SK-N-SH treated with all-trans-retinoic acid at 6 μM for 48 hours (cell line): ENCODE measurements around the gene PNMA8A.

Source experiments
- ATAC-seq: fragments of 200-7000 bp; cut with Tn5 transposase; 3 replicates; pipeline ENCODE4 v1.9.1; 2020; ENCODE audit warnings: mild to moderate bottlenecking, moderate library complexity
- ARNTL ChIP-seq: fragments of 450-650 bp; formaldehyde crosslinking; IDR thresholded peaks from 2 replicates; pipeline ENCODE4 v1.5.0; 2020; ENCODE audit warnings: low read depth, mild to moderate bottlenecking, moderate library complexity, borderline replicate concordance
- BACH2 ChIP-seq: fragments of 250-450 bp; sonication (Bioruptor Pico); IDR thresholded peaks from 2 replicates; pipeline ENCODE4 v1.9.0; 2021; ENCODE audit warnings: mild to moderate bottlenecking, borderline replicate concordance
- CREB5 ChIP-seq: fragments of 250-450 bp; sonication (Bioruptor Pico); IDR thresholded peaks from 2 replicates; pipeline ENCODE4 v1.5.1; 2020; ENCODE audit warnings: low read depth, mild to moderate bottlenecking, moderate library complexity
- CSDC2 ChIP-seq: fragments of 250-450 bp; sonication (Bioruptor Pico); IDR thresholded peaks from 2 replicates; pipeline ENCODE4 v1.5.0; 2020; ENCODE audit warnings: mild to moderate bottlenecking, moderate library complexity
- ESRRG ChIP-seq: fragments of 250-450 bp; sonication (Bioruptor Pico); IDR thresholded peaks from 2 replicates; pipeline ENCODE4 v1.6.1; 2021; ENCODE audit warnings: mild to moderate bottlenecking
- GLIS3 ChIP-seq: fragments of 250-450 bp; sonication (Bioruptor Pico); IDR thresholded peaks from 2 replicates; pipeline ENCODE4 v1.5.0; 2020; ENCODE audit warnings: mild to moderate bottlenecking, moderate library complexity
- ISL1 ChIP-seq: fragments of 250-450 bp; sonication (Bioruptor Pico); IDR thresholded peaks from 2 replicates; pipeline ENCODE4 v2.1.2; 2022; ENCODE audit warnings: mild to moderate bottlenecking, moderate library complexity
- OSR1 ChIP-seq: fragments of 250-450 bp; sonication (Bioruptor Pico); IDR thresholded peaks from 2 replicates; pipeline ENCODE4 v1.8.0; 2022; ENCODE audit warnings: moderate library complexity, mild to moderate bottlenecking, inconsistent platforms
- PATZ1 ChIP-seq: fragments of 250-450 bp; sonication (Bioruptor Pico); IDR thresholded peaks from 2 replicates; pipeline ENCODE4 v1.8.0; 2020; ENCODE audit warnings: mild to moderate bottlenecking, moderate library complexity, borderline replicate concordance
- POU6F1 ChIP-seq: fragments of 250-450 bp; sonication (Bioruptor Pico); IDR thresholded peaks from 2 replicates; pipeline ENCODE4 v1.8.0; 2021; ENCODE audit warnings: low read depth, mild to moderate bottlenecking, moderate library complexity, borderline replicate concordance
- RARB ChIP-seq: fragments of 250-450 bp; sonication (Bioruptor Pico); IDR thresholded peaks from 2 replicates; pipeline ENCODE4 v1.8.0; 2021; ENCODE audit warnings: mild to moderate bottlenecking, moderate library complexity
- SNAI2 ChIP-seq: fragments of 250-450 bp; sonication (Bioruptor Pico); IDR thresholded peaks from 2 replicates; pipeline ENCODE4 v1.5.0; 2020; ENCODE audit warnings: mild to moderate bottlenecking, moderate library complexity
- TCF4 ChIP-seq: fragments of 250-450 bp; sonication (Bioruptor Pico); IDR thresholded peaks from 2 replicates; pipeline ENCODE4 v1.8.0; 2021; ENCODE audit warnings: mild to moderate bottlenecking, moderate library complexity, borderline replicate concordance
- TOX ChIP-seq: fragments of 250-450 bp; sonication (Bioruptor Pico); IDR thresholded peaks from 2 replicates; pipeline ENCODE4 v1.8.0; 2021; ENCODE audit warnings: mild to moderate bottlenecking, moderate library complexity, borderline replicate concordance
- ZC3H10 ChIP-seq: fragments of 250-450 bp; sonication (Bioruptor Pico); IDR thresholded peaks from 2 replicates; pipeline ENCODE4 v1.5.1; 2021; ENCODE audit warnings: mild to moderate bottlenecking, moderate library complexity
- ZFP3 ChIP-seq: fragments of 250-450 bp; sonication (Bioruptor Pico); IDR thresholded peaks from 2 replicates; pipeline ENCODE4 v1.5.0; 2020; ENCODE audit warnings: mild to moderate bottlenecking, moderate library complexity
- ZFP30 ChIP-seq: fragments of 450-650 bp; formaldehyde crosslinking; IDR thresholded peaks from 2 replicates; pipeline ENCODE4 v1.5.0; 2022; ENCODE audit warnings: mild to moderate bottlenecking, moderate library complexity
- ZNF70 ChIP-seq: fragments of 450-650 bp; formaldehyde crosslinking; IDR thresholded peaks from 2 replicates; pipeline ENCODE4 v1.5.0; 2020; ENCODE audit warnings: mild to moderate bottlenecking, moderate library complexity
- ZNF8 ChIP-seq: fragments of 450-650 bp; formaldehyde crosslinking; IDR thresholded peaks from 2 replicates; pipeline ENCODE4 v1.5.0; 2020; ENCODE audit warnings: mild to moderate bottlenecking, moderate library complexity
- TF ChIP-seq, protein P1 (sequence below): fragments of 250-450 bp; sonication (Bioruptor Pico); IDR thresholded peaks from 2 replicates; pipeline ENCODE4 v1.5.0; 2020; ENCODE audit warnings: mild to moderate bottlenecking, moderate library complexity

PNMA8A gene

GRCh38 chr19:46514589-46515289, 43.4 kb upstream of the PNMA8A start:
- TF ChIP-seq CSDC2 (CRISPR knock-in tag) (no peak), ZNF8 (CRISPR knock-in tag) (no peak), ZC3H10 (CRISPR knock-in tag) (no peak), PATZ1 (CRISPR knock-in tag) (no peak)
- no peak for ATAC-seq

DNA sequence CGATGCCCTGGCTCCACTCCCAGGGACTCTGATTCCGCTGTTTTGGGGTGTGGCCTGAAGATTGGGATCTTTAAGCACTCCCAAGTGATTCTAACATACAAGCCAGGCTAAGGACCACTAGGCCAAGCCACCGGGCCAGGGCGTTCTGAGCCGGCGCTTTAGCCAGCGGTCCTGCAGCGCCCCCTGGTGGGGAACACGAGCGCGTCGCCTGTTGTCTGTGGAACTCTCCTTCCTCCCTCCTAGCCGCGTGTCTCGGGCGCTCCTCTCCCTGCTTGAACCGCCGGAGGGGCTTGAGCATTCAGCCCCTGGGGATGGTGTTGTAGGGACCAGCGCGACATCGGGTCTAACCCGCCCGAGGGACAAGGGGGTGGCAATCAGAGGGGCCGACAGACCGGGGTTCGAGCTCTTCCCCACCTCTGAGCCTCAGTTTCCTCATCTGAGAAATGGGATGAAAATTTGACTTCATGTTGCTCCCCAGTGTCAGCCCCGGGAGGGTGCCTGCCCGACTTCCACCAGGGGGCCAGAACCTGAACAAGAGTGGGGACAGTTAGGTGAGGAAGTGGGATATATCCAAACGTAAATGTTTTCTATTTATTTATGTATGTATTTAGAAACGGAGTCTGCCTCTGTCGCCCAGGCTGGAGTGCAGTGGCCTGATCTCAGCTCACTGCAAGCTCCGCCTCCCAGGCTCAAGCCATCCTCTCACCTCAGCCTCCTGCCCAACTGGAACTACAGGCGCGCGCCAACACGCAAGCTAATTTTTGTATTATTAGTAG, 42.3 kb upstream of the PNMA8A start:
- TF ChIP-seq ESRRG (CRISPR knock-in tag) (no peak), CSDC2 (CRISPR knock-in tag) (no peak), POU6F1 (no peak), ZFP3 (CRISPR knock-in tag) (no peak), ZFP30 (CRISPR knock-in tag) (no peak), RARB (CRISPR knock-in tag) (no peak), SNAI2 (CRISPR knock-in tag) (no peak), ARNTL (CRISPR knock-in tag) (no peak), BACH2 (CRISPR knock-in tag) (no peak), PATZ1 (CRISPR knock-in tag) (no peak), CREB5 (no peak), ZNF70 (CRISPR knock-in tag) (no peak), OSR1 (CRISPR knock-in tag) (no peak), ZC3H10 (CRISPR knock-in tag) (no peak), GLIS3 (no peak), TOX (no peak), TCF4 (CRISPR knock-in tag) (no peak), ZNF8 (CRISPR knock-in tag) (no peak), ISL1 (CRISPR knock-in tag) (no peak)
- TF ChIP-seq, protein P1, sequence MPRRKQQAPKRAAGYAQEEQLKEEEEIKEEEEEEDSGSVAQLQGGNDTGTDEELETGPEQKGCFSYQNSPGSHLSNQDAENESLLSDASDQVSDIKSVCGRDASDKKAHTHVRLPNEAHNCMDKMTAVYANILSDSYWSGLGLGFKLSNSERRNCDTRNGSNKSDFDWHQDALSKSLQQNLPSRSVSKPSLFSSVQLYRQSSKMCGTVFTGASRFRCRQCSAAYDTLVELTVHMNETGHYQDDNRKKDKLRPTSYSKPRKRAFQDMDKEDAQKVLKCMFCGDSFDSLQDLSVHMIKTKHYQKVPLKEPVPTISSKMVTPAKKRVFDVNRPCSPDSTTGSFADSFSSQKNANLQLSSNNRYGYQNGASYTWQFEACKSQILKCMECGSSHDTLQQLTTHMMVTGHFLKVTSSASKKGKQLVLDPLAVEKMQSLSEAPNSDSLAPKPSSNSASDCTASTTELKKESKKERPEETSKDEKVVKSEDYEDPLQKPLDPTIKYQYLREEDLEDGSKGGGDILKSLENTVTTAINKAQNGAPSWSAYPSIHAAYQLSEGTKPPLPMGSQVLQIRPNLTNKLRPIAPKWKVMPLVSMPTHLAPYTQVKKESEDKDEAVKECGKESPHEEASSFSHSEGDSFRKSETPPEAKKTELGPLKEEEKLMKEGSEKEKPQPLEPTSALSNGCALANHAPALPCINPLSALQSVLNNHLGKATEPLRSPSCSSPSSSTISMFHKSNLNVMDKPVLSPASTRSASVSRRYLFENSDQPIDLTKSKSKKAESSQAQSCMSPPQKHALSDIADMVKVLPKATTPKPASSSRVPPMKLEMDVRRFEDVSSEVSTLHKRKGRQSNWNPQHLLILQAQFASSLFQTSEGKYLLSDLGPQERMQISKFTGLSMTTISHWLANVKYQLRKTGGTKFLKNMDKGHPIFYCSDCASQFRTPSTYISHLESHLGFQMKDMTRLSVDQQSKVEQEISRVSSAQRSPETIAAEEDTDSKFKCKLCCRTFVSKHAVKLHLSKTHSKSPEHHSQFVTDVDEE, result no peak
- ATAC-seq, result peak; percentile 96

GRCh38 chr19:46511237-46511636, 39.9 kb upstream of the PNMA8A start:
- ATAC-seq, result no peak
- no peak for TF ChIP-seq ZNF70 (CRISPR knock-in tag)
